Measurements from ENCODE around the gene LRP1B.

Gene LRP1B

GRCh38 chr2:141814150-141814549 is 316.7 kb downstream of the LRP1B start (continued):
- TF ChIP-seq PATZ1 (CRISPR knock-in tag; IDR thresholded peaks at IDR 0.05; ENCODE audit: borderline replicate concordance) = no peak
- TF ChIP-seq TSHZ2 (CRISPR knock-in tag; IDR thresholded peaks at IDR 0.05) = no peak
- TF ChIP-seq TCF4 (CRISPR knock-in tag; IDR thresholded peaks at IDR 0.05; ENCODE audit: borderline replicate concordance) = no peak
- no peak for TF ChIP-seq SNAI2 (CRISPR knock-in tag; IDR thresholded peaks at IDR 0.05)
- no peak for TF ChIP-seq PPARA (CRISPR knock-in tag; IDR thresholded peaks at IDR 0.05; ENCODE audit: borderline replicate concordance)
- no peak for TF ChIP-seq ISL1 (CRISPR knock-in tag; IDR thresholded peaks at IDR 0.05)
- TF ChIP-seq POU6F1 (CRISPR knock-in tag; IDR thresholded peaks at IDR 0.05; ENCODE audit: borderline replicate concordance, low read depth) = no peak
- TF ChIP-seq ZNF70 (CRISPR knock-in tag; IDR thresholded peaks at IDR 0.05) = no peak
- no peak for TF ChIP-seq ZNF8 (CRISPR knock-in tag; IDR thresholded peaks at IDR 0.05)

- no peak for ATAC-seq
- TF ChIP-seq TSHZ2 (CRISPR knock-in tag; IDR thresholded peaks at IDR 0.05) (no peak), CSRNP3 (CRISPR knock-in tag; IDR thresholded peaks at IDR 0.05) (no peak)
Observed at GRCh38 chr2:141810148-141810547, 320.7 kb downstream of the LRP1B start.

- TF ChIP-seq PPARA (CRISPR knock-in tag; IDR thresholded peaks at IDR 0.05; ENCODE audit: borderline replicate concordance) (no peak), ZFP3 (CRISPR knock-in tag; IDR thresholded peaks at IDR 0.05) (no peak), ISL1 (CRISPR knock-in tag; IDR thresholded peaks at IDR 0.05) (0 out of 2 replicates have a peak, but pooled peaks have one; percentile 11), ZC3H10 (CRISPR knock-in tag; IDR thresholded peaks at IDR 0.05) (no peak)
- no peak for ATAC-seq
Observed at GRCh38 chr2:141806090-141806489, 324.7 kb downstream of the LRP1B start.

GRCh38 chr2:141805302-141805701 is 325.5 kb downstream of the LRP1B start:
- TF ChIP-seq TOX (CRISPR knock-in tag; IDR thresholded peaks at IDR 0.05; ENCODE audit: borderline replicate concordance) = no peak
- TF ChIP-seq ESRRG (CRISPR knock-in tag; IDR thresholded peaks at IDR 0.05) = no peak
- TF ChIP-seq ZFP3 (CRISPR knock-in tag; IDR thresholded peaks at IDR 0.05) = no peak
- no peak for TF ChIP-seq TCF4 (CRISPR knock-in tag; IDR thresholded peaks at IDR 0.05; ENCODE audit: borderline replicate concordance)
- TF ChIP-seq ISL1 (CRISPR knock-in tag; IDR thresholded peaks at IDR 0.05) = no peak
- no peak for TF ChIP-seq ZNF565 (CRISPR knock-in tag; conservative IDR thresholded peaks at IDR 0.05; ENCODE audit: low read depth)
- TF ChIP-seq BACH2 (CRISPR knock-in tag; IDR thresholded peaks at IDR 0.05; ENCODE audit: borderline replicate concordance) = no peak
- no peak for ATAC-seq

Measured in SK-N-SH treated with all-trans-retinoic acid at 6 μM for 48 hours (cell line).